ENCODE results near the gene MS4A14. TPM values are rescaled to one million over a fixed set of nuclear protein-coding genes. Genes with fewer than 3 reads are reported as not detected.

Gene MS4A14
- total and polyA plus RNA-seq, 2 of the 8 experiments (the other 6 are each of a cell fraction or from before 2014, with no cell fraction given): not detected

Other genes with a start within 250 kb of the MS4A14 start
- not detected in 2 replicates for gene MS4A6A, start 213.4 kb upstream of the MS4A14 start, total RNA-seq (2021; fragmentation: NEBNext Ultra II Directional; extraction: Animal tissue kit (Norgen Biotek cat#: 25700))
- not detected in 2 replicates for gene MS4A6A, start 213.4 kb upstream of the MS4A14 start, polyA plus RNA-seq (2011; rRNA removed)
- not detected in 2 replicates for gene MS4A4E, start 153.3 kb upstream of the MS4A14 start, total RNA-seq (2021; fragmentation: NEBNext Ultra II Directional; extraction: Animal tissue kit (Norgen Biotek cat#: 25700))
- not detected in 2 replicates for gene MS4A4E, start 153.3 kb upstream of the MS4A14 start, polyA plus RNA-seq (2011; rRNA removed)
- not detected in 2 replicates for gene MS4A4A, start 115.8 kb upstream of the MS4A14 start, total RNA-seq (2021; fragmentation: NEBNext Ultra II Directional; extraction: Animal tissue kit (Norgen Biotek cat#: 25700))
- gene MS4A4A, start 115.8 kb upstream of the MS4A14 start, polyA plus RNA-seq (2011; rRNA removed): not detected in 2 replicates
- not detected in 2 replicates for gene MS4A6E, start 69.2 kb upstream of the MS4A14 start, total RNA-seq (2021; fragmentation: NEBNext Ultra II Directional; extraction: Animal tissue kit (Norgen Biotek cat#: 25700))
- gene MS4A6E, start 69.2 kb upstream of the MS4A14 start, polyA plus RNA-seq (2011; rRNA removed): not detected in 2 replicates
- not detected in 2 replicates for gene MS4A7, start 17.9 kb upstream of the MS4A14 start, total RNA-seq (2021; fragmentation: NEBNext Ultra II Directional; extraction: Animal tissue kit (Norgen Biotek cat#: 25700))
- 0.05 TPM in 1 of 2 replicates, not detected in the other for gene MS4A7, start 17.9 kb upstream of the MS4A14 start, polyA plus RNA-seq (2011; rRNA removed)
- not detected in 2 replicates for gene MS4A5, start 33.1 kb downstream of the MS4A14 start, total RNA-seq (2021; fragmentation: NEBNext Ultra II Directional; extraction: Animal tissue kit (Norgen Biotek cat#: 25700))
- not detected in 2 replicates for gene MS4A5, start 33.1 kb downstream of the MS4A14 start, polyA plus RNA-seq (2011; rRNA removed)
- gene MS4A1, start 59.4 kb downstream of the MS4A14 start, total RNA-seq (2021; fragmentation: NEBNext Ultra II Directional; extraction: Animal tissue kit (Norgen Biotek cat#: 25700)): not detected in 2 replicates
- gene MS4A1, start 59.4 kb downstream of the MS4A14 start, polyA plus RNA-seq (2011; rRNA removed): not detected in 2 replicates
- 0.39 TPM in 1 of 2 replicates, not detected in the other for gene MS4A12, start 96.3 kb downstream of the MS4A14 start, total RNA-seq (2021; fragmentation: NEBNext Ultra II Directional; extraction: Animal tissue kit (Norgen Biotek cat#: 25700))
- gene MS4A12, start 96.3 kb downstream of the MS4A14 start, polyA plus RNA-seq (2011; rRNA removed): 0.14 and 0.24 TPM in 2 replicates
- not detected in 2 replicates for gene MS4A13, start 118.9 kb downstream of the MS4A14 start, total RNA-seq (2021; fragmentation: NEBNext Ultra II Directional; extraction: Animal tissue kit (Norgen Biotek cat#: 25700))
- gene MS4A13, start 118.9 kb downstream of the MS4A14 start, polyA plus RNA-seq (2011; rRNA removed): not detected in 2 replicates

All from H1 (cell line).